Testis (tissue), 3 donors: Measurements from ENCODE around the gene MAGI2. TPM values are rescaled to one million over a fixed set of nuclear protein-coding genes. Genes with fewer than 3 reads are reported as not detected.

ENCODE experiments used
- DNase-seq: peaks from one replicate; pipeline ENCODE4 v3.0.0-alpha.2; 2019
- H3K27ac ChIP-seq, 2 donors: fragments of 200-600 bp; sonication (generic); one replicate each; pipeline ENCODE4 v1.5.1; 2019
- H3K27me3 ChIP-seq: fragments of 200-600 bp; sonication (generic); one replicate; pipeline ENCODE4 v1.5.1; 2019
- H3K36me3 ChIP-seq: fragments of 200-600 bp; sonication (generic); one replicate; pipeline ENCODE4 v1.5.1; 2017; ENCODE audit warnings: low read depth; ENCODE audit errors: missing control alignments
- H3K4me1 ChIP-seq: fragments of 200-600 bp; sonication (generic); one replicate; pipeline ENCODE4 v1.5.1; 2019
- H3K4me3 ChIP-seq, 2 donors: fragments of 200-600 bp; sonication (generic); one replicate each; pipeline ENCODE4 v1.5.1; 2017 to 2019
- H3K9me3 ChIP-seq: fragments of 200-600 bp; sonication (generic); one replicate; pipeline ENCODE4 v1.5.1; 2017
- CTCF ChIP-seq, 3 experiments: fragments of 450-650 bp in 2 of 3; fragments of 200-600 bp in 1 of 3; sonication (generic) in 1 of 3; IDR thresholded peaks; one replicate each; pipeline ENCODE4 v1.5.1; 2016 to 2019; ENCODE audit warnings: antibody characterized with exemption in 3 of 3, mild to moderate bottlenecking in 2 of 3, moderate library complexity in 1 of 3
- POLR2A ChIP-seq: fragments of 450-650 bp; IDR thresholded peaks from one replicate; pipeline ENCODE4 v1.6.1; 2017; ENCODE audit warnings: antibody characterized with exemption, mild to moderate bottlenecking, moderate library complexity
- WGBS, 2 donors: methylation state at CpG; one replicate each; pipeline ENCODE4 v1.1.5; 2018; 5-methylcytosine and 5-hydroxymethylcytosine counted together
- intact Hi-C: fragments of 100-400 bp; cut with DNase I; formaldehyde crosslinking; loops from one replicate; pipeline ENCODE4 v1.15.1; 2023; ENCODE audit warnings: low total_unique reads
- polyA plus RNA-seq: library from polyadenylated mRNA; stranded (reverse); fragments of 350-450 nt; fragmentation: Illumina TruSeq; extraction: RNeasy Lipid Tissue Mini Kit (QIAGEN cat#74804); gene quantifications from one replicate; pipeline ENCODE4 v1.2.3, GENCODE V29; 2014; ENCODE audit warnings: low read depth, low replicate concordance; ENCODE audit not compliant: insufficient read depth
- total RNA-seq, 2 donors: library from RNA; depleted of rRNA; stranded (reverse); fragments of >200 nt; gene quantifications; one replicate each; pipeline ENCODE4 v1.2.3, GENCODE V29; 2016

Gene MAGI2
- total and polyA plus RNA-seq, 3 donors from 2014 or later, result 11.2 to 13.1 (median 12.4) TPM

- DNase-seq, result peak; percentile 64
- WGBS, 2 donors, result 77% methylated on average over 3 of the region's 3 CpGs
These were observed 155.2 kb downstream of the MAGI2 start for GRCh38 chr7:79298145-79298760.

GRCh38 chr7:79296553-79297320, 156.7 kb downstream of the MAGI2 start:
- Histone ChIP-seq H3K27ac (no peak overlapping the region), H3K4me1 (no peaks in the 10 kb centered on the region), H3K9me3 (no peaks in the 10 kb centered on the region), H3K36me3 (no peaks in the 10 kb centered on the region), H3K27me3 (no peaks in the 10 kb centered on the region), H3K4me3 (no peak overlapping the region)
- WGBS, 2 donors, result 85 to 90% methylated on average over 1 of the region's 1 CpG
- no peak for TF ChIP-seq CTCF (IDR thresholded peaks at IDR 0.05)
- no peak for TF ChIP-seq POLR2A
- intact Hi-C loops, result no loop called here
- DNase-seq, result no peak

More at GRCh38 chr7:79298145-79298760, 155.2 kb downstream of the MAGI2 start:
- Histone ChIP-seq H3K9me3 (no peaks in the 10 kb centered on the region), H3K27me3 (no peaks in the 10 kb centered on the region), H3K36me3 (no peaks in the 10 kb centered on the region), H3K4me3 (no peak overlapping the region), H3K4me1 (no peaks in the 10 kb centered on the region), H3K27ac (no peak overlapping the region)
- intact Hi-C loops, result no loop called here
- TF ChIP-seq POLR2A (no peak), CTCF (IDR thresholded peaks at IDR 0.05) (peak in 2 of 3 experiments; percentile 62 to 68)

- Histone ChIP-seq H3K4me1 (no peaks in the 10 kb centered on the region), H3K36me3 (no peaks in the 10 kb centered on the region), H3K27ac (no peak overlapping the region), H3K27me3 (no peaks in the 10 kb centered on the region), H3K4me3 (no peak overlapping the region), H3K9me3 (no peaks in the 10 kb centered on the region)
- TF ChIP-seq CTCF (IDR thresholded peaks at IDR 0.05) (no peak), POLR2A (no peak)
- 75 to 85% methylated on average over 7 of the region's 7 CpGs for WGBS, 2 donors
- intact Hi-C loops, result no loop called here
- DNase-seq, result no peak
These were observed 159.8 kb downstream of the MAGI2 start for GRCh38 chr7:79293655-79294142.

- Histone ChIP-seq H3K4me3 (no peak overlapping the region), H3K27ac (no peak overlapping the region), H3K4me1 (no peaks in the 10 kb centered on the region), H3K36me3 (no peaks in the 10 kb centered on the region), H3K27me3 (no peaks in the 10 kb centered on the region), H3K9me3 (no peaks in the 10 kb centered on the region)
- 61 to 65% methylated on average over 2 of the region's 2 CpGs for WGBS, 2 donors
- intact Hi-C loops, result no loop called here
- TF ChIP-seq POLR2A, result no peak
- TF ChIP-seq CTCF (IDR thresholded peaks at IDR 0.05), result no peak
- no peak for DNase-seq
These were observed 160.6 kb downstream of the MAGI2 start for GRCh38 chr7:79292834-79293233.
